Upper lobe of right lung (tissue), 1 donor: ENCODE measurements around the gene UGGT2. TPM values are rescaled to one million over a fixed set of nuclear protein-coding genes. Genes with fewer than 3 reads are reported as not detected.

Experiments used
- ATAC-seq: fragments of 200-7000 bp; cut with Tn5 transposase; one replicate; pipeline ENCODE4 v1.9.1; 2020; ENCODE audit warnings: mild to moderate bottlenecking, moderate library complexity
- DNase-seq: peaks from one replicate; pipeline ENCODE4 v3.0.0-alpha.2; 2020
- H3K27ac ChIP-seq: fragments of 200-600 bp; one replicate; pipeline ENCODE4 v1.8.0; 2022
- H3K27me3 ChIP-seq: fragments of 200-600 bp; one replicate; pipeline ENCODE4 v1.8.0; 2022; ENCODE audit warnings: mild to moderate bottlenecking
- H3K36me3 ChIP-seq: fragments of 200-600 bp; one replicate; pipeline ENCODE4 v1.8.0; 2022
- H3K4me1 ChIP-seq: fragments of 200-600 bp; one replicate; pipeline ENCODE4 v1.8.0; 2022
- H3K4me3 ChIP-seq: fragments of 200-600 bp; one replicate; pipeline ENCODE4 v1.8.0; 2022; ENCODE audit warnings: mild to moderate bottlenecking
- H3K9me3 ChIP-seq: fragments of 200-600 bp; one replicate; pipeline ENCODE4 v1.8.0; 2022
- CTCF ChIP-seq: fragments of 200-600 bp; IDR thresholded peaks from one replicate; pipeline ENCODE4 v1.8.0; 2022; ENCODE audit warnings: antibody characterized with exemption
- intact Hi-C: fragments of 100-400 bp; cut with DNase I; formaldehyde crosslinking; loops from one replicate; pipeline ENCODE4 v1.11.0; 2022
- total RNA-seq: library from RNA; stranded (reverse); fragmentation: NEBNext Ultra II Directional; extraction: Animal tissue kit (Norgen Biotek cat#: 25700); gene quantifications from one replicate; pipeline ENCODE4 v1.2.1, GENCODE V29; 2021
- donor health status: DM: no; HTN: yes; CAD: no; lungs with severe emphysema.

The UGGT2 gene
- total RNA-seq, 1 donor from 2014 or later, result 21.7 TPM

- no peaks in the 10 kb centered on the region for H3K36me3 ChIP-seq
- H3K27me3 ChIP-seq, result no peaks in the 10 kb centered on the region
- H3K4me1 ChIP-seq, result no peaks in the 10 kb centered on the region
- intact Hi-C loops, result no loop called here
- no peak overlapping the region for H3K27ac ChIP-seq
- no peak overlapping the region for H3K4me3 ChIP-seq
- no peak for TF ChIP-seq CTCF
- ATAC-seq (no peak), DNase-seq (no peak)
- peaks cover 8% of the 10 kb centered on the region for H3K9me3 ChIP-seq
These were observed 251.4 kb downstream of the UGGT2 start for GRCh38 chr13:95801825-95802224.

- TF ChIP-seq CTCF, result no peak
- no peaks in the 10 kb centered on the region for H3K36me3 ChIP-seq
- ATAC-seq (no peak), DNase-seq (no peak)
- no peaks in the 10 kb centered on the region for H3K27me3 ChIP-seq
- H3K27ac ChIP-seq, result no peak overlapping the region
- no peaks in the 10 kb centered on the region for H3K9me3 ChIP-seq
- no peaks in the 10 kb centered on the region for H3K4me1 ChIP-seq
- intact Hi-C loops, result no loop called here
- no peak overlapping the region for H3K4me3 ChIP-seq
These were observed 252.8 kb downstream of the UGGT2 start for GRCh38 chr13:95800436-95800835.

DNA sequence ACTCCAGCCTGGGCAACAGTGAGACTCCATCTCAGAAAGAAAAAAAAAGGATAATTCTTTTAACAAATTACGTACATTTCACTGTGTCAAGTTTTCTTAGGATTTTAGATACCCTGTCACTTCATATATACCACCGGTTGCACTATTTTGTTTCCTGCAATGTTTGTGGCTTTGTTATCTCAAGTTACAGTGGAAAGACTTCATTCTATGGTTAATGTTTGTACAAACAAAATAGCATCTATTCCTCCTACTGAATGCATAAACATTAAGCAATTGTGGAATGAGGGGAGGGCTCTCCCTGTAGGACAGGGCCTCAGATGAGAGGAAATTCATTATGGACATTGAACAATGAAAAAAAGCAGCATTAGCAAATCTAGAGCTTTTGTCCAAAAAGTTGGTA is 256.2 kb downstream of the UGGT2 start:
- H3K4me1 ChIP-seq, result no peaks in the 10 kb centered on the region
- H3K4me3 ChIP-seq, result no peak overlapping the region
- intact Hi-C loops, result no loop called here
- H3K9me3 ChIP-seq, result no peaks in the 10 kb centered on the region
- no peaks in the 10 kb centered on the region for H3K27me3 ChIP-seq
- no peak for TF ChIP-seq CTCF
- peaks cover 26% of the 10 kb centered on the region for H3K36me3 ChIP-seq
- no peak for DNase-seq
- ATAC-seq, result no peak
- no peak overlapping the region for H3K27ac ChIP-seq

GRCh38 chr13:95793781-95794180 is 259.4 kb downstream of the UGGT2 start:
- no peak overlapping the region for H3K4me3 ChIP-seq
- no peak for ATAC-seq
- DNase-seq, result no peak
- intact Hi-C loops, result no loop called here
- H3K9me3 ChIP-seq, result no peaks in the 10 kb centered on the region
- no peaks in the 10 kb centered on the region for H3K27me3 ChIP-seq
- H3K27ac ChIP-seq, result no peak overlapping the region
- no peaks in the 10 kb centered on the region for H3K4me1 ChIP-seq
- peaks cover 53% of the 10 kb centered on the region for H3K36me3 ChIP-seq
- no peak for TF ChIP-seq CTCF

GRCh38 chr13:95793018-95793555 is 260.1 kb downstream of the UGGT2 start:
- no peak overlapping the region for H3K27ac ChIP-seq
- H3K36me3 ChIP-seq, result peaks cover 59% of the 10 kb centered on the region
- H3K9me3 ChIP-seq, result no peaks in the 10 kb centered on the region
- no peaks in the 10 kb centered on the region for H3K4me1 ChIP-seq
- ATAC-seq, result no peak
- intact Hi-C loops, result no loop called here
- DNase-seq, result no peak
- H3K27me3 ChIP-seq, result no peaks in the 10 kb centered on the region
- no peak overlapping the region for H3K4me3 ChIP-seq
- no peak for TF ChIP-seq CTCF
